Measurements from ENCODE around the gene GPRC5C.

Gene GPRC5C

DNA sequence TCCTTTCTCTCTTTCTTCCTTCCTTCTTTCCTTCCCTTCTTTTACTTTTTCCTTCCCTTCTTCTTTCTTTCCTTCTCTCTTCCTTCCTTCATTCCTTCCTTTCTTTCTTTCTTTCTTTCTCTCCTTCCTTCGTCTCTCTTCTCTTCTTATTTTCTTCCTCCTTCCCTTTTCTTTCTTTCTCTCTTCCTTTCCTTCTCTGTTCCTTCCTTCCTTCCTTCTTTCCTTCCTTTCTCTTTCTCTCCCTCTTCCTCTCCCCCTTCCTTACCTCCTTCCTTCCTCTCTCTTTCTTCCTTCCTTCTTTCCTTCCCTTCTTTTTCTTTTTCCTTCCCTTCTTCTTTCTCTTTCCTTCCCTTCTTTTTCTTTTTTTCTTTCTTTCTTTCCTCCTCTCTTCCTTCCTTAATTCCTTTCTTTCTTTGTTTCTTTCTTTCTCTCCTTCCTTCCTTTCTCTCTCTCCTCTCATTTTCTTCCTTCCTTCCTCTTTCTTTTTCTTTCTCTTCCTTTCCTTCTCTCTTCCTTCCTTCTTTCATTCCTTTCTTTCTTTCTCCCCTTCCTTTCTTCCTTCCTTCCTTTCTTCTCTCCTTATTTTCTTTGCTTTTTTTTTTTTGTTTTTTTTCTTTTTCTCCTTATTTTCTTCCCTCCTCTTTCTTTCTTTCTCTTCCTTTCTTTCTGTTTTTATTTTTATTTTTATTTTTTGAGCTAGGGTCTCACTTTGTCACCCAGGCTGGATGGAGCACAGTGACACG, 41.8 kb upstream of the GPRC5C start:
- H3K4me3 ChIP-seq (ENCODE audit: low read length) = no peak overlapping the region
- TF ChIP-seq, protein P1, sequence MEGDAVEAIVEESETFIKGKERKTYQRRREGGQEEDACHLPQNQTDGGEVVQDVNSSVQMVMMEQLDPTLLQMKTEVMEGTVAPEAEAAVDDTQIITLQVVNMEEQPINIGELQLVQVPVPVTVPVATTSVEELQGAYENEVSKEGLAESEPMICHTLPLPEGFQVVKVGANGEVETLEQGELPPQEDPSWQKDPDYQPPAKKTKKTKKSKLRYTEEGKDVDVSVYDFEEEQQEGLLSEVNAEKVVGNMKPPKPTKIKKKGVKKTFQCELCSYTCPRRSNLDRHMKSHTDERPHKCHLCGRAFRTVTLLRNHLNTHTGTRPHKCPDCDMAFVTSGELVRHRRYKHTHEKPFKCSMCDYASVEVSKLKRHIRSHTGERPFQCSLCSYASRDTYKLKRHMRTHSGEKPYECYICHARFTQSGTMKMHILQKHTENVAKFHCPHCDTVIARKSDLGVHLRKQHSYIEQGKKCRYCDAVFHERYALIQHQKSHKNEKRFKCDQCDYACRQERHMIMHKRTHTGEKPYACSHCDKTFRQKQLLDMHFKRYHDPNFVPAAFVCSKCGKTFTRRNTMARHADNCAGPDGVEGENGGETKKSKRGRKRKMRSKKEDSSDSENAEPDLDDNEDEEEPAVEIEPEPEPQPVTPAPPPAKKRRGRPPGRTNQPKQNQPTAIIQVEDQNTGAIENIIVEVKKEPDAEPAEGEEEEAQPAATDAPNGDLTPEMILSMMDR (conservative IDR thresholded peaks at IDR 0.05; ENCODE audit: low read depth, low read length) = no peak
- DNase-seq (ENCODE audit: low read depth) = no peak

DNA sequence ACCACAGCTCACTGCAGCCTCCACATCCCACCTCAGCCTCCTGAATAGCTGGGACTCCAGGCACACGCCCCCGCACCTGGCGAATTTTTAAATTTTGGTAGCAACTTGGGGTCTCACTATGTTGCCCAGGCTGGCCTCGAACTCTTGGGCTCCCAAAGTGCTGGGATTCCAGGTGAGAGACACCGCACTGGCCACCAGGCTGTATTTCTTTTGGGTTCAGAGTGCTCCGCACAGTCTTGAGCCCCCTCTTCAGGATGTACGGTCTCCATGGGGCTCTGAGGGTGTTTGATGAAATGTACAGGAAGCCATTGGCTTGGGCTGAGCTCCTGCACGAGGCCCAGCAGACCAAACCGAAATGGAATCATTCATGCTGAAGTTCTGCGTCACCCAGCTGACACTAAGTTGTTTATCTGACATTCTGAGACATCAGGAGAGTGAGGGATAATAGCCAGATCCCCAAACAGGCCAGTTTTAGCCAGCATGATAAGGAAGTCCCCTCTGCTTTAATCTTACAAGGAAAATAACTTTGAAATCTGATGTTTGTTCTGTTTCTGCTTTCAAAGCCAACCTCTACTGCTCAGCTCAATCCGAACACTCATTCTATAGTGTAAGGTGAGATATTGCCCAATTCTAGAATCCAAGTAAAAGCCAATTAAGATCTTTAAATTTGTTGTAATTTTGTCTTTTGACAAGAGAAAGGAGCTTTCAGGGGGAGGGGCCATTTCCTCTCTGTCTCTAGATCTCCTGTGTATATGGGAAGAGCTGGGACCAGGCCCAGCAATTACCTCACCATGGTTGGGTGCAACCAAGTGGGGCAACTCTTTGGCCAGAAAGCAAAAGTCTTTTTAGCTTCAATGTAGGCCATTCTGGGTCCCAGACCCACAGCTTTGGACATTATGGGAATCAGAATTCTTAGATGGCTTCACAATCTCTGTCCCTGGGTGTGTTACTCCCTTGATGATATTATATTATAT, 40.9 kb upstream of the GPRC5C start:
- TF ChIP-seq, protein P1 (conservative IDR thresholded peaks at IDR 0.05; ENCODE audit: low read depth, low read length) = no peak
- DNase-seq (ENCODE audit: low read depth) = no peak
- H3K4me3 ChIP-seq (ENCODE audit: low read length) = no peak overlapping the region

DNA sequence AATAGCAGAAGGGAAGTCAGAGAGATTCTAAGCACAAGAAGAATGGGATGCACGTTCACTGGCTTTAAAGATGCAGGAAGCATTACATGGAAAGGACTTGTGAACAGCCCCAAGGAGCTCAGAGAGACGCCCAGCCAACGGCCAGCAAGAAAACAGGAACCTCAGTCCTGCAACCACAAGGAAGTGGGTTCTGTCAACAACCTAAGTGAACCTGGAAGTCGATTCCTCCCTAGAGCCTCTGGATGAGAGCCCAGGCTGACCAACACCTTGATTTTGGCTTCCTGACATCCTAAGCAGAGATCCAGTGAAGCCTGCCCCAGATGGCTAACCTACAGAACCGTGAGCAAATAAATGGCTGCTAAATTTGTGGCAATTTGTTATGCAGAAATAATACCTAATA, 40.1 kb upstream of the GPRC5C start:
- no peak for DNase-seq (ENCODE audit: low read depth)
- TF ChIP-seq, protein P1 (conservative IDR thresholded peaks at IDR 0.05; ENCODE audit: low read depth, low read length) = no peak
- H3K4me3 ChIP-seq (ENCODE audit: low read length) = no peak overlapping the region

DNA sequence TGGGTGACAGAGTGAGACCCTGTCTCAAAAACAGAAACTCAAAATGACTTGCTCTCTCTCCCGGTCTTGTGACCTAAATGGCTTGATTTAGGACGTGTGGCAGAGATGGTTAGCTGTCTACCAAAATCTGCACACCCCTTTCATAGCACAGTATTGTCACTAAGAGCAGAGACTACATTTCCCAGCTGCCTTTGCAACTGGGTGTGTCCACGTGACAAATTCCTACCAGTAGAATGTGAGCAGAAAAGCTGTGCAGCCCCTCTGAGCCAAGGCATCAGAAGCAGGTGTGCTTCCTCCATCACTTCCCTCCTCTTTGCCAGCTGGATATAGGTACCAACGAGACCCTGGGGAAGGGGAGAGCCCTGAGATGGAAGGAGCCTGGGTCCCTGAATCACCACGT, 39.0 kb upstream of the GPRC5C start:
- no peak for DNase-seq (ENCODE audit: low read depth)
- TF ChIP-seq, protein P1 (conservative IDR thresholded peaks at IDR 0.05; ENCODE audit: low read depth, low read length) = no peak
- no peak overlapping the region for H3K4me3 ChIP-seq (ENCODE audit: low read length)

DNA sequence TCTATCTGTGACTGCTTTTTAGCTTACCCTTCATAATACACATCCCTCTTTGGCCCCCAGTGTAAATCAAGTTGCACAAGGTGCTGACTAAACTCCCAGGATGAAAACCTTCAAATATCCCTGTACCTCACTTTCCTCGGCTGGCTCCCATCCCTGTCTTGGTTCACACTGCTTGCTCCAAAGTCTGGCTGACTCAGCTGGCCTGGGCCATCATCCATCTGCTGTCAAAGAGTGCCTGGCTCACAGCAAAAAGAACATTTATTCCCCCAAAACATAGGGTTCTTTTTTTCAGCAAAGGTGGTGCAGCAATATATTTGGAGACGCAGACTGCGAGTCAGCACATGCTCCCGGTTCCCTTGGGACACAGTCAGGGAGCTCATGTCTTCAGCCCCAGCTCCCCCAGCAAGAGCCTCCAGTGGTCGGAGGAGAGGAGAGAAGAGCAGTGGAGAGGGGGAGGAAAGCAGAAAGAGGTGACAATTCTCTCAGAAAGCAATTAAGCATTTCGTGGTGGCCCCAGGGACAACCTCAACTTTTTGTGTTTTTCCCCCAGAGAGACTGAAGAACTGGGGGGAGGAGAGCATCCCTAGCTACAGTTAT, 38.4 kb upstream of the GPRC5C start:
- DNase-seq (ENCODE audit: low read depth) = no peak
- TF ChIP-seq, protein P1 (conservative IDR thresholded peaks at IDR 0.05; ENCODE audit: low read depth, low read length) = no peak

DNA sequence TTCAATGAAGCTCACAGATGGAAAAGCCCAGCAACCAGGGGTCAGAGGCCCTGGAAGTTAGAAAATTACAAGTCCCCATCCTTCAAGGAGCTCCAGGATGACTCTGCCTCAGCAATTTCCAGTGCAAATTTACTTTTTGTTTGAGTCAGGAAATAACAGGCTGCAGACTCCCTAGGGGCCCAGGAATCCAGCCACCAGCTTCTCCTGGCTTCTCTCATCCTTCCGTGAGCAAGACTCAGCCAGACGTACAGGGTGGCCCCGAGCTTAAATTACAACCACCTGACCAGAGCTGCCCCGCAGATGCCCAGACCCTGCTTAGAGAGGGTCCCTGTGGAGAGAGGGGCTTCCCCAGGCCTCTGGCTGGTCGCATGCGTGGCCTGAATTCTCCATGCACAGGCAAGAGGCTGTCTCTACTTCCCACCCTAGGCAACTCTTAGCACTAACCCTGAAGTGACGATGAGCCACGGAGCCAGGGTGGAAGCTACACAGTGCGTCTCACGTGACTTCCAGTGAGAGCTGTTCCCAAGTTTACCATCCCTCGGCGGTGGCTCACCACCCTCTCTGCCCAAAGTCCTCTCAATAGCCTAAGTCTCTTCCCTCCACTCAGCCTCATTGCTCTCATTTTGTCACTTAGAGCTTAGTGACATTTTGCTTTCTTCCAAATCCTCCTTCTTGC, 37.5 kb upstream of the GPRC5C start:
- H3K4me3 ChIP-seq (ENCODE audit: low read length) = no peak overlapping the region

More for the DNA sequence above, 38.4 kb upstream of the GPRC5C start:
- no peak overlapping the region for H3K4me3 ChIP-seq (ENCODE audit: low read length)

More for the DNA sequence above, 37.5 kb upstream of the GPRC5C start:
- TF ChIP-seq, protein P1 (conservative IDR thresholded peaks at IDR 0.05; ENCODE audit: low read depth, low read length) = no peak
- DNase-seq (ENCODE audit: low read depth) = no peak
